Psoas muscle (tissue), 8 donors: Measurements from ENCODE around the gene CHTOP. TPM values are rescaled to one million over a fixed set of nuclear protein-coding genes. Genes with fewer than 3 reads are reported as not detected.
A peak's percentile ranks its signal among the peaks of the same experiment; 100 is the strongest.

ENCODE experiments used
- ATAC-seq, 4 donors: fragments of 200-7000 bp; cut with Tn5 transposase; one replicate each; pipeline ENCODE4 v1.9.1; 2020; ENCODE audit warnings: moderate library complexity in 3 of 4, mild to moderate bottlenecking in 2 of 4
- DNase-seq, 2 donors: peaks; one replicate each; pipeline ENCODE4 v3.0.0-alpha.2; 2020
- H3K27ac ChIP-seq: fragments of 200-600 bp; one replicate; pipeline ENCODE4 v1.8.0; 2022
- H3K27me3 ChIP-seq, 3 donors: fragments of 200-600 bp in 1 of 3; one replicate each; pipeline versions ENCODE4 v1.6.1 to v1.8.0; 2013 to 2022; ENCODE audit warnings: low read length in 2 of 3, mild to moderate bottlenecking in 2 of 3, moderate library complexity in 1 of 3; ENCODE audit not compliant: insufficient read depth in 3 of 3
- H3K36me3 ChIP-seq, 2 donors: fragments of 200-600 bp in 1 of 2; one replicate each; pipeline versions ENCODE4 v1.6.1 to v1.8.0; 2013 to 2022; ENCODE audit warnings: low read depth in 1 of 2, mild to moderate bottlenecking in 1 of 2, moderate library complexity in 1 of 2; ENCODE audit not compliant: insufficient read depth in 1 of 2
- H3K4me1 ChIP-seq: fragments of 200-600 bp; one replicate; pipeline ENCODE4 v1.8.0; 2022
- H3K4me3 ChIP-seq: fragments of 200-600 bp; one replicate; pipeline ENCODE4 v1.8.0; 2022; ENCODE audit warnings: mild to moderate bottlenecking
- H3K9me3 ChIP-seq: fragments of 200-600 bp; one replicate; pipeline ENCODE4 v1.8.0; 2022
- WGBS, 3 donors: extraction: QIAGEN DNeasy Blood & Tissue Kit; methylation state at CpG; one replicate each; pipeline versions ENCODE4 v1.1.6 to v1.1.7; 2013; 5-methylcytosine and 5-hydroxymethylcytosine counted together
- intact Hi-C, 2 donors: fragments of 100-400 bp; cut with DNase I; formaldehyde crosslinking; loops; one replicate each; pipeline versions ENCODE4 v1.11.0 to v1.14.2; 2022
- polyA plus RNA-seq, 3 donors: library from polyadenylated mRNA; stranded (reverse); fragments of 200-250 nt; gene quantifications; one replicate each; pipeline ENCODE4 v1.2.3, GENCODE V29; 2013
- total RNA-seq, 4 donors: library from RNA; stranded (reverse); fragmentation: NEBNext Ultra II Directional in 2 of 4; extraction: Animal tissue kit (Norgen Biotek cat#: 25700) in 2 of 4; gene quantifications; one replicate each; pipeline versions ENCODE4 v1.2.1 to v1.2.4, GENCODE V29; 2021 to 2023
- TF ChIP-seq, protein P1 (sequence below): fragments of 200-600 bp; IDR thresholded peaks from one replicate; pipeline ENCODE4 v1.8.0; 2022; ENCODE audit warnings: antibody characterized with exemption
- donor health status: healthy with polysubstance abuse.
- donor health status: DM: no; HTN: no; CAD: no; lungs with moderate emphysema.
- donor health status: Bipolar disorder and iron deficiency.
- donor health status: healthy.
- donor health status: DM: yes; HTN: yes; CAD: no.
- donor health status: DM: no; HTN: no; CAD: no.
- donor health status: DM: no; HTN: no; CAD: no.
- donor health status: DM: yes; HTN: yes; CAD: no.

The CHTOP gene
- total and polyA plus RNA-seq, 7 donors = 71.1 to 122 (median 87.7) TPM

DNA sequence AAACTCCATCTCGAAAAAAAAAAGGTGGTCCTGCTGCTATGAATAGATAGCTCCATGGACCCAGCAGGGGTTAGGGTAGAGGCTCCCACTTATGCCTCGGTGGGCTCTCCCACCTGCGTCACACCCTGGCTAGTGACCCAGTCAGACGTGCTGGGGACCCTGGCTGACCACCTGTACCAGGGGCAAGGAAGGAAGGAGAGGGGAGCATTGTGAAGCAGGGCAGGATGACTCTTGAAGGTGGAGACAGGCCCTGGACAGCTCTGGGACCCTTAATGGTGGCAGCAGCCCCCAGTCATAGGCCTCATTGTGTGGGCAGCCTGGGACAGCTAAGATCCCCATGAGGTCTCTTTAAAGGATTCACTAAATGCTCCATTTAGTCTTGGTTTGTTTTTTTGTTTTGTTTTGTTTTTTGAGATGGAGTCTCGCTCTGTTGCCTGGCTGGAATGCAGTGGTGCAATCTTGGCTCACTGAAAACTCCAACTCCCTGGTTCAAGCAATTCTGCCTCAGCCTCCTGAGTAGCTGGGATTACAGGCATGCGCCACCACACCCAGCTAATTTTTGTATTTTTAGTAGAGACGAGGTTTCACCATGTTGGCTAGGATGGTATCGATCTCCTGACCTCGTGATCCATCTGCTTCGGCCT lies 14.3 kb downstream of the CHTOP start:
- Histone ChIP-seq H3K36me3 (peaks cover 13 to 37% of the 10 kb centered on the region in 2 donors), H3K27me3 (no peaks in the 10 kb centered on the region), H3K4me3 (no peak overlapping the region), H3K27ac (peak overlapping the region; percentile 43), H3K9me3 (no peaks in the 10 kb centered on the region), H3K4me1 (peaks cover 42% of the 10 kb centered on the region)
- TF ChIP-seq, protein P1, sequence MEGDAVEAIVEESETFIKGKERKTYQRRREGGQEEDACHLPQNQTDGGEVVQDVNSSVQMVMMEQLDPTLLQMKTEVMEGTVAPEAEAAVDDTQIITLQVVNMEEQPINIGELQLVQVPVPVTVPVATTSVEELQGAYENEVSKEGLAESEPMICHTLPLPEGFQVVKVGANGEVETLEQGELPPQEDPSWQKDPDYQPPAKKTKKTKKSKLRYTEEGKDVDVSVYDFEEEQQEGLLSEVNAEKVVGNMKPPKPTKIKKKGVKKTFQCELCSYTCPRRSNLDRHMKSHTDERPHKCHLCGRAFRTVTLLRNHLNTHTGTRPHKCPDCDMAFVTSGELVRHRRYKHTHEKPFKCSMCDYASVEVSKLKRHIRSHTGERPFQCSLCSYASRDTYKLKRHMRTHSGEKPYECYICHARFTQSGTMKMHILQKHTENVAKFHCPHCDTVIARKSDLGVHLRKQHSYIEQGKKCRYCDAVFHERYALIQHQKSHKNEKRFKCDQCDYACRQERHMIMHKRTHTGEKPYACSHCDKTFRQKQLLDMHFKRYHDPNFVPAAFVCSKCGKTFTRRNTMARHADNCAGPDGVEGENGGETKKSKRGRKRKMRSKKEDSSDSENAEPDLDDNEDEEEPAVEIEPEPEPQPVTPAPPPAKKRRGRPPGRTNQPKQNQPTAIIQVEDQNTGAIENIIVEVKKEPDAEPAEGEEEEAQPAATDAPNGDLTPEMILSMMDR = no peak
- 75 to 79% (median 78%) methylated on average over 10 of the region's 10 CpGs for WGBS, 3 donors
- intact Hi-C loops = no loop called here
- ATAC-seq (peak in 3 of 4 donors; percentile 7 to 14 (median 11)), DNase-seq (no peak)

DNA sequence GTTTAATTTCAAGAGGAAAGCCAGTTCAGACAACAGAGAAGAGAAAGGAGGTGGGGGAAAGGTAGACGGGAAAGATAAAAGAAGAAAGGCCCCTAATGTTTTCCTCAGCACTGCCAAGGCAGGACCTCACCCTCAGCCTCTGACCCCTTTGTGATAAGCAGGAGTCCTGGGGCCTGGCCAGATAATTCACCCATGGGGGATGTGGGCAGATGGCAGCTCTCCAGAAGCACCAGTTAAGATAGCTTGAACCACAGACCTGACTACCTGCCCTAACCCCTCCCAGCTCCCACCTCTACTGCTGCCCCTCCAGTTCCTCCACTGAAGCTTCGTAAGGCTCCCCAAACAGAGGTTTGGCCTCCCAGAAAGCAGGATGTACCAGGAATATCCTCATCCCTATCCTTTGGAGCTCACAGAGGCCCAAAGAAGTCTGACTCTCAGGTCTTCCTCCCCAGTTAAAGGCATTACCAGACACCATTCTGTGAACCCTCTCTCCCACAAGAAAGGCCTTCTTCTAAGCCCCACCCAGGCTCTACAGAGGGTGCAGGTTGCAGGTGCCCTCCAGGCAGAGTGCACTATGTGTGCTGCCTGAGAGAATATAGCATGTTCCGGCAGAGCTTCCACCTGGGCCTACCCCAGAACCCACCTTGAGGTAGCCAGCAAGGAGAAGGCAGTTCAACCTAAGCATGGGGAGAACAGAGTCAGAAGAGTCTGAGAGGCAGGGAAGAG lies 15.4 kb downstream of the CHTOP start:
- Histone ChIP-seq H3K4me1 (peaks cover 31% of the 10 kb centered on the region), H3K27ac (peak overlapping the region; percentile 82), H3K9me3 (no peaks in the 10 kb centered on the region), H3K4me3 (no peak overlapping the region), H3K27me3 (no peaks in the 10 kb centered on the region), H3K36me3 (peaks cover 10 to 25% of the 10 kb centered on the region in 2 donors)
- DNase-seq = no peak
- peak in 3 of 4 donors; percentile 11 to 27 (median 20) for ATAC-seq
- TF ChIP-seq, protein P1 = no peak
- intact Hi-C loops = loop anchor here in 1 of 2 donors (1.0 kb wide), 1 partner anchor 9 kb away; no protein-coding TSS in a partner anchor
- WGBS, 3 donors = 56 to 64% (median 56%) methylated on average over 3 of the region's 3 CpGs

DNA sequence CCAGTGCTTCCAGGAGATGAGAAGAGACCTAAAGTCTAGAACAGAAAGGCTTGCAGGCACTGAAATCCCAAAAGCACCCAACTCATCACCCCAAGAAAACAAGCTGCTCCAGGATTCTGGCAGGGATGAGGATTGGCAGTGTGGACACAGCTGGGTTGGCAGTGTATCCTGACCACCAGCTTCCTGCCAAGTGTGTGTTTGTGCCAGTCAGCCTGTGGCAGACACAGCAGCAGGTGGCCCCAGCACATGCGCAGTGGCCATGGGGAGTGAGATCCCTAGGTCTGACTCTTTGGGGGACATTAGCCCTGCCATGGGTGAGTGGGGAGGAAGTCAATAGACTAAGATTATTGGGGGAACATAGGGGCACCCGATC lies 16.0 kb downstream of the CHTOP start:
- Histone ChIP-seq H3K27ac (peak overlapping the region; percentile 82), H3K9me3 (no peaks in the 10 kb centered on the region), H3K36me3 (peaks cover 10 to 20% of the 10 kb centered on the region in 2 donors), H3K4me3 (no peak overlapping the region), H3K27me3 (no peaks in the 10 kb centered on the region), H3K4me1 (peaks cover 25% of the 10 kb centered on the region)
- peak; percentile 85 to 93 for DNase-seq
- TF ChIP-seq, protein P1 = no peak
- 36 to 47% (median 39%) methylated on average over 2 of the region's 2 CpGs for WGBS, 3 donors
- ATAC-seq = peak; percentile 93 to 95 (median 93)
- intact Hi-C loops = loop anchor here in 1 of 2 donors (1.0 kb wide), 1 partner anchor 10 kb away; no protein-coding TSS in a partner anchor

DNA sequence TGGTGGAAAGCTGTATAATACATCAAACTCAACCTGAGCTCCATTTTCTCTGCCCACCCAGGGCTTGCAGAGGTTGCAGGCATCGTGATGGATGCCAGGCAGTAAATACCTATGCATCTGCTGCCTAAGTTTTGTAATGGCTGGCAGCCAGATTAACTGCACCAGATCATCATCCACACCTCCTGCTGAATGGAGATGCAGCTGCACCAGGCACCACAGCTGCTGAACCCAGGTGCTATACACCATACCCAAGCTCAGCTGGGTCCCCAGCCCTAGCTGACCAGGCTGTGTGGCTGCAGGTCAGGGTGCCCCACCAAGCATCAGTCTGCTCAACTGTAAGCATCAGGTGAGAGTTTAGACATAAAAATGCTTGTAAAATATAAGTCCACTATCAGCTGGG lies 17.9 kb downstream of the CHTOP start:
- TF ChIP-seq, protein P1 = no peak
- H3K36me3 ChIP-seq = peaks cover 0 to under 1% of the 10 kb centered on the region in 2 donors
- H3K4me3 ChIP-seq = no peak overlapping the region
- intact Hi-C loops = no loop called here
- WGBS, 3 donors = 61 to 80% (median 69%) methylated on average over 1 of the region's 1 CpG
- H3K27me3 ChIP-seq = no peaks in the 10 kb centered on the region
- no peaks in the 10 kb centered on the region for H3K9me3 ChIP-seq
- no peak overlapping the region for H3K27ac ChIP-seq
- peaks cover 24% of the 10 kb centered on the region for H3K4me1 ChIP-seq
- no peak for DNase-seq
- ATAC-seq = no peak
